GM12865 (cell line): ENCODE data around the gene UBA1.

Experiments
- DNase-seq: peaks from one replicate; pipeline ENCODE4 v3.0.0; 2010; ENCODE audit warnings: low read depth
- H3K4me3 ChIP-seq: 2 replicates; pipeline ENCODE4 v1.5.1; 2011; ENCODE audit warnings: mild to moderate bottlenecking, low read depth, low read length, control low read depth
- TF ChIP-seq, protein P1 (sequence below): IDR thresholded peaks from 2 replicates; pipeline ENCODE4 v1.5.1; 2011; ENCODE audit warnings: low read length, control low read depth, low read depth, inconsistent platforms; ENCODE audit not compliant: insufficient read depth; ENCODE audit errors: missing control alignments

Gene UBA1

DNA sequence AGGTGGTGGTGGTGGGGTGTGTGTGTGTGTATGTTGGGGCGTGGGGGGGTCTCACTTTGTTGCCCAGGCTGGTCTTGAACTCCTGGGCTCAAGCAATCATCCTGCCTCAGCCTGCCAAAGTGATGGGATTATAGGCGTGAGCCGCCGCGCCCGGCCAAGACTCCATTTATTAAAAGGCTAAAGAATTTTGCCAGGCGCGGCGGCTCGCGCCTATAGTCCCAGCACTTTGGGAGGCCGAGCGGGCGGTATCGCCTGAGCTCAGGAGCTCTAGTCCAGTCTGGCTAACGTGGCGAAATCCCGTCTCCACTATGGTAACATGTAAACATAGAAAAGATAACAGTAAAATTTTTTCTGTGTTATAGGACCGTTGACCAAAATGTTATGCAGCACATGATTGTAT, 3.7 kb upstream of the UBA1 start:
- TF ChIP-seq, protein P1, sequence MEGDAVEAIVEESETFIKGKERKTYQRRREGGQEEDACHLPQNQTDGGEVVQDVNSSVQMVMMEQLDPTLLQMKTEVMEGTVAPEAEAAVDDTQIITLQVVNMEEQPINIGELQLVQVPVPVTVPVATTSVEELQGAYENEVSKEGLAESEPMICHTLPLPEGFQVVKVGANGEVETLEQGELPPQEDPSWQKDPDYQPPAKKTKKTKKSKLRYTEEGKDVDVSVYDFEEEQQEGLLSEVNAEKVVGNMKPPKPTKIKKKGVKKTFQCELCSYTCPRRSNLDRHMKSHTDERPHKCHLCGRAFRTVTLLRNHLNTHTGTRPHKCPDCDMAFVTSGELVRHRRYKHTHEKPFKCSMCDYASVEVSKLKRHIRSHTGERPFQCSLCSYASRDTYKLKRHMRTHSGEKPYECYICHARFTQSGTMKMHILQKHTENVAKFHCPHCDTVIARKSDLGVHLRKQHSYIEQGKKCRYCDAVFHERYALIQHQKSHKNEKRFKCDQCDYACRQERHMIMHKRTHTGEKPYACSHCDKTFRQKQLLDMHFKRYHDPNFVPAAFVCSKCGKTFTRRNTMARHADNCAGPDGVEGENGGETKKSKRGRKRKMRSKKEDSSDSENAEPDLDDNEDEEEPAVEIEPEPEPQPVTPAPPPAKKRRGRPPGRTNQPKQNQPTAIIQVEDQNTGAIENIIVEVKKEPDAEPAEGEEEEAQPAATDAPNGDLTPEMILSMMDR: no peak
- no peak for DNase-seq
- no peak overlapping the region for H3K4me3 ChIP-seq

DNA sequence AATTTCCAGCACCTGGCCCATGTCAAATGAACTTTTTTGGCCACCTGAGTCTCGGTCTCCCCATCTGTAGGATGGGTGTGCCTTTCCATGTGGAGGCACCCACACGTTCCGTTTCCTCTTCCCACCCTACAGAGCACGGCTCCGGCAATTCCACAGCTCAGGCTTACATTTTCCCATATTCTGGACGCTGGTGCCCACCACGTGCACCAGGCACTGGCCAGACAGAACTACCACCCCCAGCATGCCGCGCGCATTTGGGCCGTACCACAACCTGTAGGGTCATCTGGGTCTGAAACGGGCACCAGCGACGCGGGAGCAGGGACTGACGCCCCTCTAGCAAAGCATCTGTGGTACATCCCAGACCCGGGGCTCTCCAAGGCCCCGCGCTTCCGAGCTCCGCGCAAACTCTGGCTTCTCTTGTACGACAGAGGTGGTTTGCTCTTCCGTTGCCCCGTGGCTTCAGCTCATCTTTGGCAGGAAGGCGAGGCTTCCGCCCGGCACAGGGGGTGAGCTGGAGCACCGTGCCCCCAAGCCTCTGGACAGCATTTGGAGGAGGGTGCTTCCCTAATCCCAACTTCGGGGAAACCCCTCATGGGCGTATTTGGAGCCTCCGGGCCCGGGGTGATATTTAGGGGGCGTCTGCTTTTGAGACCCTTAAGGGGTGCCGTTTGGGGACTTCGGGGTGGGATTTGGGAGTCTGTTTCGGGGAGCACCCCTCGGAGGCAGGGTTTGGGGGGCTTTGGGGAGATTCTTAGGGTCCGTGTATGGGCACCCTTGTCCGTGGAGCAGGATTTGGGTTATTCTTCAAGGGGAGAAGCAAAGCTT, 3.0 kb upstream of the UBA1 start:
- TF ChIP-seq, protein P1: no peak
- DNase-seq: peak; percentile 96
- H3K4me3 ChIP-seq: peak overlapping the region; percentile 87

DNA sequence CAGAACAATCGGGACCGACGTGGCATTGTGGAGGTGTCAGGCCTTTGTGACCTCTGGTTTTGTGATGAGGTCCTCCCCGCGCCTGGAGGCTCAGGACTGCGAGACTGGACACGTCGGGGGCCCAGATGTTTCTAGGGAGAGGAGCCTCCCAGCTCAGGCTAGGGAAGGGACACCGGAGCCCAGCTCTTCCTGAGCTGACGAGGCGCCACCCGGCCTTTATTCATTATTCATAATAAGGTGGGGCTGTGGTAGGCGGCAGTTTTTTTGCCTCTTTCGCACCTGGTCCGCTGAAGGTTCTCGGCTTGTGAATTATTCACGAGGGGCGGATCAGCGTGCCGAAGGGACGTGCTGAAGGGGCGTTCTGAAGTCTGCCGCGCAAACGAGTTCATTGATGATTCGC, 2.3 kb upstream of the UBA1 start:
- TF ChIP-seq, protein P1: no peak
- peak; percentile 58 for DNase-seq
- H3K4me3 ChIP-seq: peak overlapping the region; percentile 87

DNA sequence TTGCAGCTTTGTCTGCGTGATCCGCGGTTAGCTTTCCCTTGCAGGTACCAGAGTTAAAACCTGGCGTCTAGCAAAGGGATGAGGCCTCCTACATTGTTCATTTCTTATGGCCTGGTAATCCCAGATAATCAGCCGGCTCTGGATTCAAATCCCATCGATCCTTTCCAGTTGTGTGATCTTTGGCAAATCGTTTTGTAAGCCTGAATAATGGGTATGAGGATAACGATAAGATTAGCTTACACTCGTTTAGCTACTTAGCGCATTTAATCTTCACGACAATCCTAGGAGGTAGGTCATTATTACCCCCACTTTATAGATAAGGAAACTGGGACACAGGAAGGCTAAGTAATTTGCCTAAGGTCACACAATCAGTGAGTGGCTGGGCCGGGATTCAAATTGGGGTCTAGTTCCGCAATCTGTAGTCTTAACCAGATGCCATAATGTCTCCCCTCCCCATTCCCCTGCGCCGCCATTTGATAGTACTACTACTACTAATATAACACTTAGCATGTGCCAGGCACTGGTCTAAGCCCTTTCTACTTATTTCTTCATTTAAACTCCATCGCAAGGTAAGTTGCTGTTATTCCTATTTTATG, 1.7 kb upstream of the UBA1 start:
- TF ChIP-seq, protein P1: no peak
- no peak for DNase-seq

DNA sequence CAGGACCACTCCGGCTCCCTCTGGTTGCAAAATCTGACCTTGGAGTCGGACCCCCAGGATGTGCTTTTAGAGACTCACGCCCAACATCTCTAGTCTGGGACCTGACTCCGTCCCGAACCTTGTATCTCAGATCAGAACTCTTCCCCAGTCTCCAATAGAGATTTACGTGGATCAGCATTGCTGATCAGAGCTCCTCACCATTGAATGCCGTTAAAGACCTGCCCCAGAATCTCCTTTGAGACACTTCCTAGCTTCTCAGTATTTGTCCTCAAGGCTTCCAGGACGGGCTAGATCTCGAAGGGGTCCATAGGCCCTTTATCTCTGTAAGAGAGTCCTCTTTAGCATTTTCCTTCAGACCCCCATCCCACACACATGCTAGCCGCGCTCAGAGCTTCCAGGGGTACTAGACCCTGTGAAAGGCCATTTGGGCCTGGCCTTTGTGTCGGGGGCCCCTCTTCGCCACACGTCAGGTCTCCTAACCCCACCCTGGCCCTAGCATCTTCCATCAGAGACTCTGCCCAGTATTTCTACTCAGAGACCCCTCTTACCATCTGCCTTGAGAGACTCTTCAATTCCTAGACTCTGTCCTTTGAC, 662 bp downstream of the UBA1 start:
- no peak for DNase-seq
- peak overlapping the region; percentile 80 for H3K4me3 ChIP-seq
- TF ChIP-seq, protein P1: no peak

More for the DNA sequence above, 1.7 kb upstream of the UBA1 start:
- H3K4me3 ChIP-seq: peak overlapping the region; percentile 87

DNA sequence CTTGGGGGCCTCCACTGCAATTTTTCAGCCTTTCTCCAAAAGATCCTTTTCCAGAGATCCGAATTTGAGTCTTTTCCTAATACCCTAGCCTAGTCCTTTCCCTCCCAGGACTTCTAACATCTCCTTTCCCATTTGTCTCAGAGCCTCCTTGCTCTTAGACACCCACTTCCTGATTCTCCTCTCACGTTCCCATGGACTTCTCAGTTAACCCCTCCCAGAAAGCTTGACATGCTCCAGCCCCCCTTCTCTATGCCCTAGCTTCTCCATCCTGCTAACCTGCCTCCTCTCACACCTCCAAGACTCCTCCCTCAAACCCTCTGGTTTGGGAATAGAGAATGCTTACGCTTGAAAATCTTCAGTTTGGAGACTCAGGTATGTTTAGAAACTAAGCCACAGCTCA, 2.5 kb downstream of the UBA1 start:
- no peak overlapping the region for H3K4me3 ChIP-seq
- no peak for DNase-seq
- TF ChIP-seq, protein P1: no peak
